ENCODE data around the gene SIDT2. TPM values are rescaled to one million over a fixed set of nuclear protein-coding genes. Genes with fewer than 3 reads are reported as not detected.

The SIDT2 gene
- total RNA-seq, 2 experiments from 2014 or later = 18.3 to 37.7 TPM

DNA sequence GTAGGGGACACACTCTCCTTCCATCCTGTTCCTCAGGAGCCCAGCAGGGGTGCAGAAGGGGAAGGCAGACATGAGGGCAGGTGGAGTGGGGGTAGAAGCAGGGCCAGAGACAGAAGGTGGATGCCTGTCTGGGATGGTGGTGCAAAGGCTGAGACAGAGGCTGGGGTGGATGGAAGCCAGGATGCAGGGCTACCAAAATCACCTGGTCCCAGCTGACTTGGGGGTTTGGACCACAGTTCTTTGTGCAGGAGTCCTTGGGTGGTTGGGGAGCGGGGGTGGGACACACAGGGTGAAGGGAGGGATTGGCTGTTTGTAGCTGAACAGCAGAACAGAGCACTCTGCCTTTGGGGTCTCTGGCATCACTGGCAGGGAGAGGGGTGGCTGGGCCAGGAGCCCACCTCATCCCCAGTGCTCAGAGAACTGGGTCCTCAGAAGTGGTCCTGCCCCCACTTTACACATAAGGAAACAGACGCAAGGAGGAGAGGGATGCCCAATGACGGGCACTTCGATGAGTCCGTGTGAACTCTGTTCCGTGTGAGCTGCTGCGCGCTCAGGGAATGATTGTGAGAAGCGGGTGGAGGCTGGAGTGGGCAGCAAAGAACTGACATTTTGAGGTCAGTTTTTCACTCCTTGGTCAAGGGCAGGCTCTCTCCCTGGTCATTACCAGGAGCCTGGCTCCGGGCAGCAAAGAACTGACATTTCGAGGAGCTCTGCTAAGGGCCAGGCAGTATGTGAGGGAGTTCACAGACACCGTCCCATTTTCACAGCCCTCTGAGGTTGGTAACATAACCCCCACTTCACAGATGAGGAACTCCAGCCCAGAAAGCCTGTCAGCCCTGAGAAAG, 22.5 kb downstream of the SIDT2 start:
- H3K27ac ChIP-seq (ENCODE audit: low read depth, low read length, poor library complexity, severe bottlenecking) = no peak overlapping the region

GRCh38 chr11:117201658-117202305, 23.2 kb downstream of the SIDT2 start:
- no TSS peak for BruUV-seq (replicated peaks)
- Histone ChIP-seq H2AFZ (ENCODE audit: low read length) (no peak overlapping the region), H3K9me3 (ENCODE audit: low read length) (no peaks in the 10 kb centered on the region), H3K27ac (ENCODE audit: low read depth, low read length, poor library complexity, severe bottlenecking) (no peak overlapping the region), H3K9me2 (ENCODE audit: insufficient read depth, low read length) (no peaks in the 10 kb centered on the region), H3K4me1 (ENCODE audit: insufficient read depth, low read length, poor library complexity, severe bottlenecking) (no peaks in the 10 kb centered on the region), H4K20me1 (ENCODE audit: insufficient read depth, low read length) (no peaks in the 10 kb centered on the region), H3K36me3 (ENCODE audit: insufficient read depth, low read length) (peaks cover 18% of the 10 kb centered on the region), H3K79me2 (ENCODE audit: insufficient read depth, low read depth, low read length) (no peaks in the 10 kb centered on the region), H3K4me2 (ENCODE audit: low read length) (no peak overlapping the region), H3K4me3 (ENCODE audit: low read depth, low read length, poor library complexity, severe bottlenecking) (no peak overlapping the region)
- intact Hi-C loops (cut with micrococcal nuclease; ENCODE audit: unreplicated experiment) = no loop called here
- TF ChIP-seq CTCF (conservative IDR thresholded peaks at IDR 0.05; ENCODE audit: low read length) (no peak), EZH2phosphoT487 (IDR thresholded peaks at IDR 0.05; ENCODE audit: borderline replicate concordance, low read depth, low read length) (no peak)
- ChIA-PET POLR2A (interaction anchor here (0.6 to 1.0 kb wide), 2 partner anchors 16 to 408 kb away, joined by 3 to 4 read pairs; no protein-coding TSS in a partner anchor), CTCF (ENCODE audit: unreplicated experiment) (no interaction called here)
- no peak for DNase-seq (ENCODE audit: low spot score)

More for the DNA sequence above, 22.5 kb downstream of the SIDT2 start:
- H3K4me1 ChIP-seq (ENCODE audit: insufficient read depth, low read length, poor library complexity, severe bottlenecking) = no peaks in the 10 kb centered on the region
- H3K9me3 ChIP-seq (ENCODE audit: low read length) = no peaks in the 10 kb centered on the region
- intact Hi-C loops (cut with micrococcal nuclease; ENCODE audit: unreplicated experiment) = no loop called here
- ChIA-PET CTCF (ENCODE audit: unreplicated experiment) (no interaction called here), POLR2A (interaction anchor here (1.0 kb wide), 1 partner anchor 15 kb away, joined by 4 read pairs; no protein-coding TSS in a partner anchor)
- H3K4me3 ChIP-seq (ENCODE audit: low read depth, low read length, poor library complexity, severe bottlenecking) = no peak overlapping the region
- no peaks in the 10 kb centered on the region for H3K9me2 ChIP-seq (ENCODE audit: insufficient read depth, low read length)
- no peak overlapping the region for H2AFZ ChIP-seq (ENCODE audit: low read length)
- DNase-seq (ENCODE audit: low spot score) = no peak
- H3K4me2 ChIP-seq (ENCODE audit: low read length) = no peak overlapping the region
- peaks cover 18% of the 10 kb centered on the region for H3K36me3 ChIP-seq (ENCODE audit: insufficient read depth, low read length)
- BruUV-seq (replicated peaks) = no TSS peak
- TF ChIP-seq CTCF (conservative IDR thresholded peaks at IDR 0.05; ENCODE audit: low read length) (no peak), EZH2phosphoT487 (IDR thresholded peaks at IDR 0.05; ENCODE audit: borderline replicate concordance, low read depth, low read length) (no peak)
- no peaks in the 10 kb centered on the region for H4K20me1 ChIP-seq (ENCODE audit: insufficient read depth, low read length)
- H3K79me2 ChIP-seq (ENCODE audit: insufficient read depth, low read depth, low read length) = no peaks in the 10 kb centered on the region

Data from OCI-LY7 (cell line).